Measurements from ENCODE around the gene PRKG1. TPM values are rescaled to one million over a fixed set of nuclear protein-coding genes. Genes with fewer than 3 reads are reported as not detected.

Gene PRKG1
- total RNA-seq, 1 experiment from 2014 or later, result 10.4 TPM

GRCh38 chr10:51615764-51616298, 541.5 kb downstream of the PRKG1 start:
- Histone ChIP-seq H3K4me2 (ENCODE audit: insufficient read depth, insufficient read length, low read length) (no peak overlapping the region), H2BK5ac (ENCODE audit: insufficient read length, low read length) (no peak overlapping the region), H2BK120ac (ENCODE audit: low read depth, low read length, poor library complexity, severe bottlenecking) (no peak overlapping the region), H2AFZ (ENCODE audit: low read length) (no peak overlapping the region), H3K14ac (ENCODE audit: insufficient read depth, low read length) (no peak overlapping the region), H3K27ac (ENCODE audit: insufficient read length, low read depth, low read length) (no peak overlapping the region), H4K8ac (replicated peaks; ENCODE audit: insufficient read length, low read depth, low read length) (no peak overlapping the region), H4K5ac (ENCODE audit: insufficient read length, low read depth, low read length) (no peak overlapping the region), H3K23ac (ENCODE audit: insufficient read length, low read depth, low read length) (no peak overlapping the region), H2BK15ac (ENCODE audit: low read depth, low read length) (no peak overlapping the region), H3K79me1 (ENCODE audit: insufficient read depth, low read depth, low read length, poor library complexity, severe bottlenecking) (no peaks in the 10 kb centered on the region), H3K56ac (ENCODE audit: insufficient read length, low read depth, low read length) (no peak overlapping the region), H3K4me1 (ENCODE audit: insufficient read depth, low read length) (no peaks in the 10 kb centered on the region; the same call in 1 of the 2 replicates), H2BK20ac (ENCODE audit: low read depth, low read length, poor library complexity, severe bottlenecking) (no peak overlapping the region), H3K9ac (ENCODE audit: extremely low read depth, insufficient read length, low read length) (no peak overlapping the region), H4K91ac (ENCODE audit: insufficient read length, low read depth, low read length) (no peak overlapping the region), H3K18ac (ENCODE audit: insufficient read length, low read depth, low read length) (no peak overlapping the region), H2AK5ac (ENCODE audit: insufficient read length, low read length) (no peak overlapping the region), H3K79me2 (ENCODE audit: insufficient read depth, low read length) (no peaks in the 10 kb centered on the region), H4K20me1 (ENCODE audit: control insufficient read depth, insufficient read depth, insufficient read length) (no peaks in the 10 kb centered on the region), H3K9me3 (ENCODE audit: control insufficient read depth, low read depth, low read length) (no peaks in the 10 kb centered on the region), H3K4ac (ENCODE audit: low read depth, low read length) (no peak overlapping the region), H3T11ph (ENCODE audit: low read length) (no peak overlapping the region), H3K27me3 (ENCODE audit: insufficient read depth, low read length) (no peaks in the 10 kb centered on the region), H3K23me2 (ENCODE audit: insufficient read length, low read depth, low read length, poor library complexity, severe bottlenecking) (no peaks in the 10 kb centered on the region), H2BK12ac (ENCODE audit: insufficient read length, low read depth, low read length) (no peak overlapping the region)
- Mint-ChIP-seq H3K27me3 (ENCODE audit: low read depth) (no peaks in the 10 kb centered on the region; the same call in 1 of the 2 replicates), H3K27ac (peak overlapping the region in 2 of 3 experiments; percentile 4 to 72; a peak in 1 of 7 replicates), H3K36me3 (ENCODE audit: insufficient read depth in 1 of 3, low read depth in 3 of 3) (no peaks in the 10 kb centered on the region; a peak in 2 of 7 replicates), H3K9me3 (no peaks in the 10 kb centered on the region; a peak in 2 of 5 replicates), H3K4me1 (peaks cover 9 to 11% of the 10 kb centered on the region in 2 experiments), H3K4me3 (no peak overlapping the region)
- DNase-seq, result no peak
- TF ChIP-seq CTCF (conservative IDR thresholded peaks at IDR 0.05), result no peak
- WGBS (ENCODE audit: extremely low coverage, insufficient read length, low lambda C conversion rate), result no CpG with 5 or more reads among the region's 3 CpGs

All from H9 (cell line).